ENCODE results near the gene DLG2. TPM values are rescaled to one million over a fixed set of nuclear protein-coding genes. Genes with fewer than 3 reads are reported as not detected.
"Not testable (repeated sequence)": the region's sequence is repeated elsewhere in the genome, so short reads cannot be mapped to it uniquely, and the experiment has no call there.

The DLG2 gene
- total and polyA plus RNA-seq, 4 donors: 0.30 to 5.5 (median 0.68) TPM

DNA sequence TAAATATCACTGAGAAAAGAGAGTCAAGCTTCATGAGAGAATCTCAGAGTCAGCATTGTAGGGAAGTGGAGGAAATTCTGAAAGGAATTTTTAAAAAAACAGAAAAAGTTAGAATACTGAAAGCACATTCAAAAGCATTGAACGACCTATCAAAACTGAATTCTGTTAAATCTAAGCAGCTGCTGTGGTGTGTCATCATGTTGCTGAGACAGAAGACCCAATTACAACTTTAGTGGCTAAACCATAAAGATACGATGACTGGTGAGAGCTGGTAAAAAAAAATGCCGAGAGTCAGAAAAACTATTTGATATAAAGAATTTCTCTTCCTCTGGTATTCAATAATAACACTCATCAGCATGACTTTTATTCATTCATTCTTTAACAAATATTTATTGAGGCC is 220.8 kb downstream of the DLG2 start:
- Histone ChIP-seq H3K9ac (ENCODE audit: low read depth in 1 of 2, low read length in 2 of 2) (no peak overlapping the region), H3K27me3 (ENCODE audit: control insufficient read depth in 4 of 4, insufficient read depth in 4 of 4, low read length in 3 of 4) (no peaks in the 10 kb centered on the region), H3K36me3 (ENCODE audit: control insufficient read depth in 4 of 4, insufficient read depth in 3 of 4, low read depth in 1 of 4, low read length in 3 of 4) (no peaks in the 10 kb centered on the region), H3K4me3 (ENCODE audit: low read depth in 1 of 3, low read length in 3 of 3) (no peak overlapping the region), H3K27ac (ENCODE audit: low read depth in 1 of 2, low read length in 2 of 2) (no peak overlapping the region), H3K9me3 (ENCODE audit: control insufficient read depth in 4 of 4, low read length in 3 of 4) (peaks cover 0 to 2% (median 0%) of the 10 kb centered on the region in 4 donors), H3K4me1 (ENCODE audit: control insufficient read depth in 4 of 4, insufficient read depth in 4 of 4, low read length in 3 of 4) (no peaks in the 10 kb centered on the region)
- no peak for DNase-seq (ENCODE audit: low spot score)
- 66% methylated on average over 3 of the region's 3 CpGs for WGBS
- TF ChIP-seq JUND (IDR thresholded peaks at IDR 0.05) (no peak), YY1 (IDR thresholded peaks at IDR 0.05) (no peak), GABPA (IDR thresholded peaks at IDR 0.05 in 1 of 2, conservative IDR thresholded peaks at IDR 0.05 in 1 of 2) (no peak), TAF1 (conservative IDR thresholded peaks at IDR 0.05) (no peak), HNF4G (IDR thresholded peaks at IDR 0.05) (no peak), NR2F2 (IDR thresholded peaks at IDR 0.05) (no peak)
- TF ChIP-seq, protein P1, sequence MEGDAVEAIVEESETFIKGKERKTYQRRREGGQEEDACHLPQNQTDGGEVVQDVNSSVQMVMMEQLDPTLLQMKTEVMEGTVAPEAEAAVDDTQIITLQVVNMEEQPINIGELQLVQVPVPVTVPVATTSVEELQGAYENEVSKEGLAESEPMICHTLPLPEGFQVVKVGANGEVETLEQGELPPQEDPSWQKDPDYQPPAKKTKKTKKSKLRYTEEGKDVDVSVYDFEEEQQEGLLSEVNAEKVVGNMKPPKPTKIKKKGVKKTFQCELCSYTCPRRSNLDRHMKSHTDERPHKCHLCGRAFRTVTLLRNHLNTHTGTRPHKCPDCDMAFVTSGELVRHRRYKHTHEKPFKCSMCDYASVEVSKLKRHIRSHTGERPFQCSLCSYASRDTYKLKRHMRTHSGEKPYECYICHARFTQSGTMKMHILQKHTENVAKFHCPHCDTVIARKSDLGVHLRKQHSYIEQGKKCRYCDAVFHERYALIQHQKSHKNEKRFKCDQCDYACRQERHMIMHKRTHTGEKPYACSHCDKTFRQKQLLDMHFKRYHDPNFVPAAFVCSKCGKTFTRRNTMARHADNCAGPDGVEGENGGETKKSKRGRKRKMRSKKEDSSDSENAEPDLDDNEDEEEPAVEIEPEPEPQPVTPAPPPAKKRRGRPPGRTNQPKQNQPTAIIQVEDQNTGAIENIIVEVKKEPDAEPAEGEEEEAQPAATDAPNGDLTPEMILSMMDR (IDR thresholded peaks at IDR 0.05; ENCODE audit: low read depth, low read length, missing input control): no peak
- TF ChIP-seq, protein P2, sequence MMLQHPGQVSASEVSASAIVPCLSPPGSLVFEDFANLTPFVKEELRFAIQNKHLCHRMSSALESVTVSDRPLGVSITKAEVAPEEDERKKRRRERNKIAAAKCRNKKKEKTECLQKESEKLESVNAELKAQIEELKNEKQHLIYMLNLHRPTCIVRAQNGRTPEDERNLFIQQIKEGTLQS (IDR thresholded peaks at IDR 0.05): no peak
- TF ChIP-seq, protein P3, sequence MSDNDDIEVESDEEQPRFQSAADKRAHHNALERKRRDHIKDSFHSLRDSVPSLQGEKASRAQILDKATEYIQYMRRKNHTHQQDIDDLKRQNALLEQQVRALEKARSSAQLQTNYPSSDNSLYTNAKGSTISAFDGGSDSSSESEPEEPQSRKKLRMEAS (IDR thresholded peaks at IDR 0.05): no peak

DNA sequence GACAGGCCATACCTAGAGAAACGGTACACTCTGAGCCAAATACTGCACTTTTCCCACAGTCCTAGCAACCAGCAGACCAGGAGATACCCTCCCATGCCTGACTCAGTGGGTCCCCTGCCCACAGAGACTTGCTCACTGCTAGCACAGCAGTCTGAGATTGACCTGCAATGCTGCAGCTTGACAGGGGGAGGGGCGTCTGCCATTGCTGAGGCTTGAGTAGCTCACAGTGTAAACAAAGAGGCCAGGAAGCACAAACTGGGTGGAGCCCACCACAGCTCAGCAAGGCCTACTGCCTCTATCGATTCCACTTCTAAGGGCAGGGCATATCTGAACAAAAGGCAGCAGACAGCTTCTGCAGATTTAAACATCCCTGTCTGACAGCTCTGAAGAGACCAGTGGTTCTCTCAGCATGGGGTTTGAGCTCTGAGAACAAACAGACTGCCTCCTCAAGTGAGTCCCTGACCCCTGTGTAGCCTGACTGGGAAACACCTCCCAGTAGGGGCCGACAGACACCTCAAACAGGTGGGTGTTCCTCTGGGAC is 231.6 kb downstream of the DLG2 start:
- not testable (repeated sequence) for H3K27me3 ChIP-seq (ENCODE audit: control insufficient read depth in 4 of 4, insufficient read depth in 4 of 4, low read length in 3 of 4)

DNA sequence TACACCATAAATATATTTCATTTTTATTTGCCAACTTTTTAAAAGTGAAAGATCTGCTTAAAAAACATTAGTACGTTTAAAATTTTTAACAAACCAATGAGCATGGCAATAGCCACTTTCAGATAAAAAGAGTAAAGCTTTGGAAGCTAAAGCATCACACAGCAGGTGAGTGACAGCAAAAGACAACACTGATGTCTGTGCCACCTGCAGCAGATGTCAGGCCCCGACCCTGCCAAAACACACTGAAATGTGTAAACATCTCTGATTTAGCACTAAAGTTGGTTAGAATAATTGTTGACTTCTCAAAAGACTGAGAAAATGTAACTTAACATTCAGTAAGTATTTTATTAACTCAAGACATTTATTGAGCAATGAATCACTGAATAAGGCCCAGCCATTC is 232.9 kb downstream of the DLG2 start:
- Histone ChIP-seq H3K9ac (ENCODE audit: low read depth in 1 of 2, low read length in 2 of 2) (no peak overlapping the region), H3K36me3 (ENCODE audit: control insufficient read depth in 4 of 4, insufficient read depth in 3 of 4, low read depth in 1 of 4, low read length in 3 of 4) (no peaks in the 10 kb centered on the region), H3K9me3 (ENCODE audit: control insufficient read depth in 4 of 4, low read length in 3 of 4) (peaks cover 0 to 3% (median under 1%) of the 10 kb centered on the region in 4 donors), H3K27me3 (ENCODE audit: control insufficient read depth in 4 of 4, insufficient read depth in 4 of 4, low read length in 3 of 4) (no peaks in the 10 kb centered on the region), H3K4me3 (ENCODE audit: low read depth in 1 of 3, low read length in 3 of 3) (no peak overlapping the region), H3K27ac (ENCODE audit: low read depth in 1 of 2, low read length in 2 of 2) (no peak overlapping the region), H3K4me1 (ENCODE audit: control insufficient read depth in 4 of 4, insufficient read depth in 4 of 4, low read length in 3 of 4) (no peaks in the 10 kb centered on the region)
- no peak for DNase-seq (ENCODE audit: low spot score)
- 44% methylated on average over 2 of the region's 2 CpGs for WGBS
- TF ChIP-seq FOXA1 (IDR thresholded peaks at IDR 0.05): no peak
- no peak for TF ChIP-seq FOXA2 (IDR thresholded peaks at IDR 0.05)
- no peak for TF ChIP-seq EGR1 (IDR thresholded peaks at IDR 0.05; ENCODE audit: low read depth in 2 of 2)
- TF ChIP-seq, protein P4, sequence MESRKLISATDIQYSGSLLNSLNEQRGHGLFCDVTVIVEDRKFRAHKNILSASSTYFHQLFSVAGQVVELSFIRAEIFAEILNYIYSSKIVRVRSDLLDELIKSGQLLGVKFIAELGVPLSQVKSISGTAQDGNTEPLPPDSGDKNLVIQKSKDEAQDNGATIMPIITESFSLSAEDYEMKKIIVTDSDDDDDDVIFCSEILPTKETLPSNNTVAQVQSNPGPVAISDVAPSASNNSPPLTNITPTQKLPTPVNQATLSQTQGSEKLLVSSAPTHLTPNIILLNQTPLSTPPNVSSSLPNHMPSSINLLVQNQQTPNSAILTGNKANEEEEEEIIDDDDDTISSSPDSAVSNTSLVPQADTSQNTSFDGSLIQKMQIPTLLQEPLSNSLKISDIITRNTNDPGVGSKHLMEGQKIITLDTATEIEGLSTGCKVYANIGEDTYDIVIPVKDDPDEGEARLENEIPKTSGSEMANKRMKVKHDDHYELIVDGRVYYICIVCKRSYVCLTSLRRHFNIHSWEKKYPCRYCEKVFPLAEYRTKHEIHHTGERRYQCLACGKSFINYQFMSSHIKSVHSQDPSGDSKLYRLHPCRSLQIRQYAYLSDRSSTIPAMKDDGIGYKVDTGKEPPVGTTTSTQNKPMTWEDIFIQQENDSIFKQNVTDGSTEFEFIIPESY (IDR thresholded peaks at IDR 0.05): no peak
- no peak for TF ChIP-seq GABPA (IDR thresholded peaks at IDR 0.05 in 1 of 2, conservative IDR thresholded peaks at IDR 0.05 in 1 of 2)

More for the DNA sequence above, 231.6 kb downstream of the DLG2 start:
- H3K36me3 ChIP-seq (ENCODE audit: control insufficient read depth in 4 of 4, insufficient read depth in 3 of 4, low read depth in 1 of 4, low read length in 3 of 4); H3K27ac ChIP-seq (ENCODE audit: low read depth in 1 of 2, low read length in 2 of 2); H3K9ac ChIP-seq (ENCODE audit: low read depth in 1 of 2, low read length in 2 of 2); H3K9me3 ChIP-seq (ENCODE audit: control insufficient read depth in 4 of 4, low read length in 3 of 4); H3K4me3 ChIP-seq (ENCODE audit: low read depth in 1 of 3, low read length in 3 of 3); H3K4me1 ChIP-seq (ENCODE audit: control insufficient read depth in 4 of 4, insufficient read depth in 4 of 4, low read length in 3 of 4); DNase-seq (ENCODE audit: low spot score): not testable (repeated sequence)
- WGBS: 47% methylated on average over 4 of the region's 4 CpGs
